Nephron (organoid): ENCODE results near the gene EVA1A.

ENCODE experiments used
- H3K27ac Mint-ChIP-seq, 3 experiments: 2 replicates each; pipeline ENCODE4 v1.8.0; 2020; ENCODE audit warnings: mixed read lengths in 3 of 3, mild to moderate bottlenecking in 2 of 3, moderate library complexity in 1 of 3
- H3K27me3 Mint-ChIP-seq: 2 replicates; pipeline ENCODE4 v1.8.0; 2021; ENCODE audit warnings: low read depth, mild to moderate bottlenecking, moderate library complexity, mixed read lengths
- H3K36me3 Mint-ChIP-seq: 2 replicates; pipeline ENCODE4 v1.8.0; 2020; ENCODE audit warnings: low read depth, mixed read lengths
- H3K4me1 Mint-ChIP-seq: 2 replicates; pipeline ENCODE4 v1.8.0; 2020; ENCODE audit warnings: mixed read lengths
- H3K4me3 Mint-ChIP-seq, 3 experiments: 2 replicates each; pipeline ENCODE4 v1.8.0; 2020; ENCODE audit warnings: mild to moderate bottlenecking in 3 of 3, mixed read lengths in 3 of 3, moderate library complexity in 2 of 3
- H3K9me3 Mint-ChIP-seq: 2 replicates; pipeline ENCODE4 v1.8.0; 2020; ENCODE audit warnings: mixed read lengths
- CTCF ChIP-seq, 3 experiments: fragments of 200-600 bp; sonication (generic); IDR thresholded peaks; one replicate each; pipeline ENCODE4 v1.5.0; 2021; ENCODE audit warnings: antibody characterized with exemption in 3 of 3; ENCODE audit not compliant: unreplicated experiment in 3 of 3

The EVA1A gene

GRCh38 chr2:75512455-75513212 is 48.1 kb downstream of the EVA1A start:
- Mint-ChIP-seq H3K27ac (no peak overlapping the region), H3K36me3 (peaks cover 74% of the 10 kb centered on the region), H3K4me3 (no peak overlapping the region), H3K9me3 (peaks cover 24% of the 10 kb centered on the region), H3K4me1 (peaks cover 9% of the 10 kb centered on the region), H3K27me3 (no peaks in the 10 kb centered on the region)
- no peak for TF ChIP-seq CTCF (IDR thresholded peaks at IDR 0.05; ENCODE audit: unreplicated experiment in 3 of 3)

- TF ChIP-seq CTCF (IDR thresholded peaks at IDR 0.05; ENCODE audit: unreplicated experiment in 3 of 3), result no peak
- H3K36me3 Mint-ChIP-seq, result peaks cover 28% of the 10 kb centered on the region
- peaks cover 4% of the 10 kb centered on the region for H3K4me1 Mint-ChIP-seq
- H3K27me3 Mint-ChIP-seq, result no peaks in the 10 kb centered on the region
- H3K27ac Mint-ChIP-seq, result peak overlapping the region in 1 of 3 experiments; percentile 29
- H3K9me3 Mint-ChIP-seq, result peaks cover 5% of the 10 kb centered on the region
- no peak overlapping the region for H3K4me3 Mint-ChIP-seq
Measured at GRCh38 chr2:75506101-75506697, 54.5 kb downstream of the EVA1A start.

- TF ChIP-seq CTCF (IDR thresholded peaks at IDR 0.05; ENCODE audit: unreplicated experiment in 3 of 3), result no peak
- H3K27ac Mint-ChIP-seq, result no peak overlapping the region
- H3K9me3 Mint-ChIP-seq, result peaks cover 5% of the 10 kb centered on the region
- H3K36me3 Mint-ChIP-seq, result peaks cover 26% of the 10 kb centered on the region
- no peaks in the 10 kb centered on the region for H3K27me3 Mint-ChIP-seq
- H3K4me3 Mint-ChIP-seq, result no peak overlapping the region
- H3K4me1 Mint-ChIP-seq, result peaks cover 4% of the 10 kb centered on the region
Measured at GRCh38 chr2:75505012-75505411, 55.7 kb downstream of the EVA1A start.

GRCh38 chr2:75503048-75503607 is 57.6 kb downstream of the EVA1A start:
- H3K36me3 Mint-ChIP-seq, result peaks cover 14% of the 10 kb centered on the region
- no peaks in the 10 kb centered on the region for H3K9me3 Mint-ChIP-seq
- no peaks in the 10 kb centered on the region for H3K27me3 Mint-ChIP-seq
- no peak overlapping the region for H3K4me3 Mint-ChIP-seq
- peaks cover 4% of the 10 kb centered on the region for H3K4me1 Mint-ChIP-seq
- TF ChIP-seq CTCF (IDR thresholded peaks at IDR 0.05; ENCODE audit: unreplicated experiment in 3 of 3), result no peak
- H3K27ac Mint-ChIP-seq, result peak overlapping the region in 2 of 3 experiments; percentile 5 to 31

DNA sequence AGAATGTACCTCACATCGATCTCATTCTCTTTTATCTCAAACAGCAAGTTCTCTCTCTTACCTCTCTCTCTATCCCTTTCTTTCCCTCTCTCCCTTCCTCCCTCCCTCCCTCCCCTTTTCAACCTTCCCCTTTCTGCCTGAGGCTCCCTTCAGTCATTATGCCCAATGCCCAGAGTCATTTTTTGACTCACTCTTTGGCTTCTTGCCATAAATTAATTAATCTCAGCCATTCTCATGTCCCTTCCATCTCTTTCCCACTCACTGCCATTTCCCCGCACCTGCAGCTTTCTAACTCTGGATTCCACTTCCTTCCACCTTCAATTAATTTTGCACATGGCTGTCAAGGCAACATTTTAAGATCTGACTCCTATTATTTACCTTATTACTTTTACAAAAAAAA is 60.1 kb downstream of the EVA1A start:
- Mint-ChIP-seq H3K36me3 (peaks cover 9% of the 10 kb centered on the region), H3K4me1 (no peaks in the 10 kb centered on the region), H3K27ac (no peak overlapping the region), H3K9me3 (no peaks in the 10 kb centered on the region), H3K27me3 (no peaks in the 10 kb centered on the region), H3K4me3 (no peak overlapping the region)
- no peak for TF ChIP-seq CTCF (IDR thresholded peaks at IDR 0.05; ENCODE audit: unreplicated experiment in 3 of 3)
